Panc1 (cell line): ENCODE results near the gene SRGAP2C. TPM values are rescaled to one million over a fixed set of nuclear protein-coding genes. Genes with fewer than 3 reads are reported as not detected.
A peak's percentile ranks its signal among the peaks of the same experiment; 100 is the strongest.
"Not testable (repeated sequence)": the region's sequence is repeated elsewhere in the genome, so short reads cannot be mapped to it uniquely, and the experiment has no call there.

Experiments used
- ATAC-seq: fragments of 200-7000 bp; cut with Tn5 transposase; 2 replicates; pipeline ENCODE4 v1.9.1; 2020; ENCODE audit warnings: mild to moderate bottlenecking, moderate library complexity
- BruUV-seq: library from RNA; stranded (reverse); fragments of 400-500 nt; replicated peaks from 2 replicates; lab custom pipeline; 2021; lab: Mats Ljungman, UMichigan
- CTCF ChIA-PET: fragments of 300-600 bp; sonication (Branson Sonifier 250); formaldehyde crosslinking; loops from one replicate; lab custom pipeline; 2022; ENCODE audit warnings: antibody characterized with exemption; lab: Charles Lee
- POLR2A ChIA-PET: fragments of 300-600 bp; sonication (Branson Sonifier 250); formaldehyde crosslinking; loops from one replicate; lab custom pipeline; 2022; ENCODE audit warnings: antibody characterized with exemption; lab: Charles Lee
- DNase-seq: peaks from one replicate; pipeline ENCODE4 v3.0.0-alpha.2; 2010; ENCODE audit warnings: low read depth, low spot score
- H3K27ac ChIP-seq: 2 replicates; pipeline ENCODE4 v1.5.1; 2011; ENCODE audit warnings: mild to moderate bottlenecking, low read length, inconsistent platforms
- H3K27me3 ChIP-seq: fragments of 200-500 bp; sonication (Bioruptor generic); 2 replicates; pipeline ENCODE4 v1.6.0; 2014; ENCODE audit warnings: low read length, inconsistent platforms; ENCODE audit not compliant: control insufficient read depth, insufficient read depth
- H3K36me3 ChIP-seq: fragments of 200-500 bp; sonication (Bioruptor generic); 2 replicates; pipeline ENCODE4 v1.5.1; 2014; ENCODE audit warnings: inconsistent platforms, mild to moderate bottlenecking, low read length, moderate library complexity; ENCODE audit not compliant: control insufficient read depth, insufficient read depth
- H3K4me1 ChIP-seq: 2 replicates; pipeline ENCODE4 v1.5.1; 2011; ENCODE audit warnings: inconsistent platforms, mild to moderate bottlenecking, low read length, moderate library complexity; ENCODE audit not compliant: control insufficient read depth, insufficient read depth
- H3K4me3 ChIP-seq, 2 experiments: 2 replicates each; pipeline ENCODE4 v1.5.1; 2011 to 2012; ENCODE audit warnings: low read depth in 2 of 2, low read length in 2 of 2, mild to moderate bottlenecking in 2 of 2, inconsistent platforms in 1 of 2, moderate library complexity in 1 of 2
- H3K9me3 ChIP-seq: fragments of 200-500 bp; sonication (Bioruptor generic); 2 replicates; pipeline ENCODE4 v1.5.1; 2014; ENCODE audit warnings: low read depth, mild to moderate bottlenecking, inconsistent platforms, low read length, moderate library complexity; ENCODE audit not compliant: control insufficient read depth, insufficient read depth
- in situ Hi-C: cut with HindIII; loops from 2 replicates; pipeline ENCODE4 v1.10.0; 2016; ENCODE audit warnings: low sequenced_read_pairs, low pct_unique_long_range_greater_than_20kb
- intact Hi-C: fragments of 100-400 bp; cut with micrococcal nuclease; formaldehyde crosslinking; loops from one replicate; pipeline ENCODE4 v1.10.0; 2022; ENCODE audit not compliant: unreplicated experiment
- total RNA-seq: library from RNA; stranded (reverse); gene quantifications from one replicate; pipeline ENCODE4 v1.2.1, GENCODE V29; 2021; ENCODE audit not compliant: unreplicated experiment

The SRGAP2C gene
- total RNA-seq, 1 experiment from 2014 or later = 50.5 TPM

GRCh38 chr1:121369959-121370358 lies 185.2 kb downstream of the SRGAP2C start:
- BruUV-seq, CTCF ChIA-PET, ATAC-seq, H3K27ac ChIP-seq, H3K4me3 ChIP-seq, intact Hi-C loops, H3K4me1 ChIP-seq, in situ Hi-C loops, H3K27me3 ChIP-seq, POLR2A ChIA-PET, DNase-seq, H3K36me3 ChIP-seq, H3K9me3 ChIP-seq: not testable (repeated sequence)

- DNase-seq, intact Hi-C loops, H3K27ac ChIP-seq, H3K36me3 ChIP-seq, H3K9me3 ChIP-seq, BruUV-seq, H3K27me3 ChIP-seq, in situ Hi-C loops, H3K4me1 ChIP-seq, CTCF ChIA-PET, H3K4me3 ChIP-seq, POLR2A ChIA-PET: not testable (repeated sequence)
- peak; percentile 56; the same call in 1 of the 2 replicates for ATAC-seq
Observed at GRCh38 chr1:121374851-121375367, 190.1 kb downstream of the SRGAP2C start.

GRCh38 chr1:121376986-121377385 lies 192.2 kb downstream of the SRGAP2C start:
- BruUV-seq, POLR2A ChIA-PET, H3K4me1 ChIP-seq, ATAC-seq, in situ Hi-C loops, intact Hi-C loops, H3K9me3 ChIP-seq, H3K27me3 ChIP-seq, H3K4me3 ChIP-seq, H3K36me3 ChIP-seq, CTCF ChIA-PET, DNase-seq, H3K27ac ChIP-seq: not testable (repeated sequence)

DNA sequence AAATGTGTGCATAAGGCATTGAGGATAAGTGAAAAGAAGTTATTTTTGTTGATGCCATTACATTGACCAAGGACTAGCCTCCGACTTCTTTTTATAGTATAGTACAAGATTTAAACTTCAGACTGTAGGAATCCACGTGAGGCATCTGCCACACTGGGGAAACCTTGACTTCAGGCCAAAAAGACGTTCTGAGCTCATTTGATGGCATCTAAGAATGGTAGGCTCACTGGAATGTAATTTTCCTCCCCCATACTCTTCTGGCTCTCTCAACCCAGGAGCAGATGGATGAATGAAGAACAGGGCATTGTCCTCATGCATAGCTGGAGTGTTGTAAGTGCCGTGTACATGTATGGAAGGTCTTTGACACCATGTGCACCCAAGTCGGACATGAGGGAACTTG lies 194.0 kb downstream of the SRGAP2C start:
- intact Hi-C loops, BruUV-seq, in situ Hi-C loops, H3K9me3 ChIP-seq, ATAC-seq, H3K36me3 ChIP-seq, H3K27me3 ChIP-seq, H3K27ac ChIP-seq, H3K4me3 ChIP-seq, POLR2A ChIA-PET, H3K4me1 ChIP-seq, CTCF ChIA-PET, DNase-seq: not testable (repeated sequence)

DNA sequence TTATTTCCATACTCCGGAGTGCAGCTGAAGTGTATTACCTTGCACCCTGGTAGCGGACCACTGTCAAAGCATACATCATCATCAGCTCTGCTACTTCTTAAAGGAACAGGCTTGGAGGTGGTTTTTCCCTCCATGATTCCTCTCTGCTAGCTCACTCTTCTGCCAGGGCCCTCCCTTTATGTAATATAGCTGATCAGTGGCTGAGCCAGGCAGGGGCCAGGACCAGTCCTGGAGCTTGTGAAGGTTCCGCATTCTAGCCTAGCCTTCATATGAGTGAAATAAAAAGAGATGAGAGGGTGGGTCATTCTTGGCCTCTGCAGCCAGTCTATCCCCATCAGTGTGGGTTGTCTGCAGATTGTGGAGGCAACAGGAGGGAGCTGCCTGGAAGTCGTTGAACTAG lies 200.0 kb downstream of the SRGAP2C start:
- H3K27me3 ChIP-seq, BruUV-seq, H3K4me1 ChIP-seq, H3K9me3 ChIP-seq, intact Hi-C loops, in situ Hi-C loops, H3K4me3 ChIP-seq, H3K36me3 ChIP-seq, CTCF ChIA-PET, H3K27ac ChIP-seq, POLR2A ChIA-PET, DNase-seq, ATAC-seq: not testable (repeated sequence)

GRCh38 chr1:121385162-121385561 lies 200.4 kb downstream of the SRGAP2C start:
- H3K4me3 ChIP-seq, POLR2A ChIA-PET, H3K27me3 ChIP-seq, DNase-seq, H3K4me1 ChIP-seq, H3K27ac ChIP-seq, H3K9me3 ChIP-seq, CTCF ChIA-PET, H3K36me3 ChIP-seq, intact Hi-C loops, BruUV-seq, ATAC-seq, in situ Hi-C loops: not testable (repeated sequence)

- H3K9me3 ChIP-seq, in situ Hi-C loops, intact Hi-C loops, ATAC-seq, H3K27ac ChIP-seq, BruUV-seq, DNase-seq, H3K4me3 ChIP-seq, H3K4me1 ChIP-seq, CTCF ChIA-PET, H3K27me3 ChIP-seq, H3K36me3 ChIP-seq, POLR2A ChIA-PET: not testable (repeated sequence)
Observed at GRCh38 chr1:121385563-121386288, 201.0 kb downstream of the SRGAP2C start.
